ENCODE results near the gene PDE1C.

- TF ChIP-seq CTCF (IDR thresholded peaks at IDR 0.05) (no peak), POLR2A (IDR thresholded peaks at IDR 0.05) (no peak)
Observed at GRCh38 chr7:31903962-31904361, 166.2 kb downstream of the PDE1C start.
